Measurements from ENCODE around the gene ATP9B. TPM values are rescaled to one million over a fixed set of nuclear protein-coding genes. Genes with fewer than 3 reads are reported as not detected.

Gene ATP9B
- total RNA-seq, 1 donor from 2014 or later: 33.2 TPM

- H3K27ac ChIP-seq: no peak overlapping the region
- H3K9me3 Mint-ChIP-seq: no peaks in the 10 kb centered on the region
Observed at GRCh38 chr18:79248495-79249060, 179.4 kb downstream of the ATP9B start.

GRCh38 chr18:79250301-79250981 is 181.2 kb downstream of the ATP9B start:
- TF ChIP-seq EZH2phosphoT487 (IDR thresholded peaks at IDR 0.05) (peak; percentile 41), EZH2 (IDR thresholded peaks at IDR 0.05) (no peak)
- TF ChIP-seq, protein P1, sequence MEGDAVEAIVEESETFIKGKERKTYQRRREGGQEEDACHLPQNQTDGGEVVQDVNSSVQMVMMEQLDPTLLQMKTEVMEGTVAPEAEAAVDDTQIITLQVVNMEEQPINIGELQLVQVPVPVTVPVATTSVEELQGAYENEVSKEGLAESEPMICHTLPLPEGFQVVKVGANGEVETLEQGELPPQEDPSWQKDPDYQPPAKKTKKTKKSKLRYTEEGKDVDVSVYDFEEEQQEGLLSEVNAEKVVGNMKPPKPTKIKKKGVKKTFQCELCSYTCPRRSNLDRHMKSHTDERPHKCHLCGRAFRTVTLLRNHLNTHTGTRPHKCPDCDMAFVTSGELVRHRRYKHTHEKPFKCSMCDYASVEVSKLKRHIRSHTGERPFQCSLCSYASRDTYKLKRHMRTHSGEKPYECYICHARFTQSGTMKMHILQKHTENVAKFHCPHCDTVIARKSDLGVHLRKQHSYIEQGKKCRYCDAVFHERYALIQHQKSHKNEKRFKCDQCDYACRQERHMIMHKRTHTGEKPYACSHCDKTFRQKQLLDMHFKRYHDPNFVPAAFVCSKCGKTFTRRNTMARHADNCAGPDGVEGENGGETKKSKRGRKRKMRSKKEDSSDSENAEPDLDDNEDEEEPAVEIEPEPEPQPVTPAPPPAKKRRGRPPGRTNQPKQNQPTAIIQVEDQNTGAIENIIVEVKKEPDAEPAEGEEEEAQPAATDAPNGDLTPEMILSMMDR (IDR thresholded peaks at IDR 0.05): no peak
- Mint-ChIP-seq H3K27me3 (ENCODE audit: insufficient read depth, low read depth) (peaks cover under 1% of the 10 kb centered on the region), H3K36me3 (no peaks in the 10 kb centered on the region)

More at GRCh38 chr18:79248495-79249060, 179.4 kb downstream of the ATP9B start:
- Histone ChIP-seq H3K27me3 (no peaks in the 10 kb centered on the region), H3K9me3 (ENCODE audit: low read depth) (no peaks in the 10 kb centered on the region), H3K4me1 (peaks cover 22% of the 10 kb centered on the region), H2AFZ (replicated peaks) (no peak overlapping the region), H3K9ac (no peak overlapping the region), H3K36me3 (no peaks in the 10 kb centered on the region), H3K4me2 (no peak overlapping the region), H3K4me3 (no peak overlapping the region), H4K20me1 (ENCODE audit: low read depth) (peaks cover 20% of the 10 kb centered on the region), H3K79me2 (ENCODE audit: low read depth) (no peaks in the 10 kb centered on the region), H3F3A (ENCODE audit: low read depth) (peaks cover 12% of the 10 kb centered on the region)
- peaks cover 30% of the 10 kb centered on the region for H3K4me1 Mint-ChIP-seq
- H3K4me3 Mint-ChIP-seq: no peak overlapping the region
- H3K27me3 Mint-ChIP-seq (ENCODE audit: insufficient read depth, low read depth): no peaks in the 10 kb centered on the region
- H3K27ac Mint-ChIP-seq: no peak overlapping the region
- H3K36me3 Mint-ChIP-seq: no peaks in the 10 kb centered on the region
- TF ChIP-seq EZH2phosphoT487 (IDR thresholded peaks at IDR 0.05) (no peak), EZH2 (IDR thresholded peaks at IDR 0.05) (no peak)
- TF ChIP-seq, protein P1 (IDR thresholded peaks at IDR 0.05): no peak
- DNase-seq (ENCODE audit: low spot score): no peak

GRCh38 chr18:79251021-79251420 is 181.8 kb downstream of the ATP9B start:
- Histone ChIP-seq H3K4me3 (no peak overlapping the region), H4K20me1 (ENCODE audit: low read depth) (peaks cover 20% of the 10 kb centered on the region), H2AFZ (replicated peaks) (no peak overlapping the region), H3K36me3 (no peaks in the 10 kb centered on the region), H3K4me1 (peaks cover 14% of the 10 kb centered on the region), H3K9ac (no peak overlapping the region), H3K4me2 (peak overlapping the region; percentile 40), H3K27ac (no peak overlapping the region), H3K27me3 (no peaks in the 10 kb centered on the region), H3K9me3 (ENCODE audit: low read depth) (no peaks in the 10 kb centered on the region), H3F3A (ENCODE audit: low read depth) (peaks cover 12% of the 10 kb centered on the region), H3K79me2 (ENCODE audit: low read depth) (no peaks in the 10 kb centered on the region)
- Mint-ChIP-seq H3K27ac (peak overlapping the region; percentile 7), H3K36me3 (no peaks in the 10 kb centered on the region), H3K4me3 (no peak overlapping the region), H3K9me3 (no peaks in the 10 kb centered on the region), H3K4me1 (peaks cover 26% of the 10 kb centered on the region), H3K27me3 (ENCODE audit: insufficient read depth, low read depth) (peaks cover 2% of the 10 kb centered on the region)
- TF ChIP-seq, protein P1 (IDR thresholded peaks at IDR 0.05): no peak
- TF ChIP-seq EZH2 (IDR thresholded peaks at IDR 0.05) (no peak), EZH2phosphoT487 (IDR thresholded peaks at IDR 0.05) (no peak)
- no peak for DNase-seq (ENCODE audit: low spot score)

More at GRCh38 chr18:79250301-79250981, 181.2 kb downstream of the ATP9B start:
- Histone ChIP-seq H3K4me2 (peak overlapping the region; percentile 40), H4K20me1 (ENCODE audit: low read depth) (peaks cover 20% of the 10 kb centered on the region), H2AFZ (replicated peaks) (no peak overlapping the region), H3K9me3 (ENCODE audit: low read depth) (no peaks in the 10 kb centered on the region), H3K27me3 (no peaks in the 10 kb centered on the region), H3K4me3 (no peak overlapping the region), H3K9ac (no peak overlapping the region), H3F3A (ENCODE audit: low read depth) (peaks cover 12% of the 10 kb centered on the region), H3K4me1 (peaks cover 14% of the 10 kb centered on the region), H3K27ac (peak overlapping the region; percentile 67), H3K79me2 (ENCODE audit: low read depth) (no peaks in the 10 kb centered on the region), H3K36me3 (no peaks in the 10 kb centered on the region)
- Mint-ChIP-seq H3K9me3 (no peaks in the 10 kb centered on the region), H3K4me1 (peaks cover 26% of the 10 kb centered on the region), H3K27ac (peak overlapping the region; percentile 7), H3K4me3 (no peak overlapping the region)
- DNase-seq (ENCODE audit: low spot score): peak; percentile 25
